Fibroblast of pulmonary artery (primary cell): ENCODE results near the gene ARHGEF10L.

Source experiments
- DNase-seq: peaks from one replicate; pipeline ENCODE4 v3.0.0-alpha.2; 2010; ENCODE audit warnings: low read depth
- H3K4me3 ChIP-seq: replicated peaks from 2 replicates; pipeline ENCODE4 v1.5.1; 2011; ENCODE audit warnings: low read depth, mild to moderate bottlenecking, control low read depth, low read length, moderate library complexity
- CTCF ChIP-seq: IDR thresholded peaks from 2 replicates; pipeline ENCODE4 v1.5.1; 2011; ENCODE audit warnings: mild to moderate bottlenecking, control low read depth, low read length, inconsistent platforms; ENCODE audit errors: missing control alignments

ARHGEF10L gene

GRCh38 chr1:17665950-17666720 is 126.6 kb downstream of the ARHGEF10L start:
- TF ChIP-seq CTCF = no peak
- H3K4me3 ChIP-seq = no peak overlapping the region
- DNase-seq = no peak

GRCh38 chr1:17667641-17668040 is 128.1 kb downstream of the ARHGEF10L start:
- no peak for DNase-seq
- no peak for TF ChIP-seq CTCF
- H3K4me3 ChIP-seq = no peak overlapping the region

- no peak for TF ChIP-seq CTCF
- DNase-seq = no peak
- H3K4me3 ChIP-seq = no peak overlapping the region
Observed at GRCh38 chr1:17668195-17668594, 128.7 kb downstream of the ARHGEF10L start.

GRCh38 chr1:17668624-17669175 is 129.2 kb downstream of the ARHGEF10L start:
- DNase-seq = no peak
- no peak for TF ChIP-seq CTCF
- H3K4me3 ChIP-seq = no peak overlapping the region

GRCh38 chr1:17669305-17669704 is 129.8 kb downstream of the ARHGEF10L start:
- no peak overlapping the region for H3K4me3 ChIP-seq

GRCh38 chr1:17669866-17670451 is 130.5 kb downstream of the ARHGEF10L start:
- no peak for TF ChIP-seq CTCF
- DNase-seq = no peak
- no peak overlapping the region for H3K4me3 ChIP-seq

More at GRCh38 chr1:17669305-17669704, 129.8 kb downstream of the ARHGEF10L start:
- DNase-seq = no peak
- TF ChIP-seq CTCF = no peak
